ACC112 (cell line): Measurements from ENCODE around the gene TLX1.

Experiments
- H2AFZ ChIP-seq: fragments of 200-600 bp; sonication (generic); one replicate; pipeline ENCODE4 v1.6.0; 2017; ENCODE audit warnings: antibody characterized with exemption, low read length; ENCODE audit not compliant: unreplicated experiment
- H3K27ac ChIP-seq: fragments of 200-600 bp; sonication (generic); 2 replicates; pipeline ENCODE4 v1.5.1; 2014; ENCODE audit warnings: low read depth, mild to moderate bottlenecking, antibody characterized with exemption, low read length, moderate library complexity
- H3K27me3 ChIP-seq: fragments of 200-600 bp; sonication (generic); 2 replicates; pipeline ENCODE4 v1.6.1; 2014; ENCODE audit warnings: mild to moderate bottlenecking, antibody characterized with exemption, low read length, moderate library complexity, mixed read lengths; ENCODE audit not compliant: insufficient read depth
- H3K36me3 ChIP-seq: fragments of 200-600 bp; sonication (generic); 2 replicates; pipeline ENCODE4 v1.6.1; 2016; ENCODE audit warnings: mild to moderate bottlenecking, antibody characterized with exemption, low read length, moderate library complexity, mixed read lengths; ENCODE audit not compliant: insufficient read depth
- H3K4me1 ChIP-seq: fragments of 200-600 bp; sonication (generic); one replicate; pipeline ENCODE4 v1.6.1; 2016; ENCODE audit warnings: low read length, mixed read lengths; ENCODE audit not compliant: insufficient read depth, unreplicated experiment, control insufficient read depth
- H3K4me3 ChIP-seq: fragments of 200-600 bp; sonication (generic); 2 replicates; pipeline ENCODE4 v1.5.1; 2014; ENCODE audit warnings: mild to moderate bottlenecking, low read depth, low read length
- H3K79me2 ChIP-seq: fragments of 200-600 bp; sonication (generic); one replicate; pipeline ENCODE4 v1.6.0; 2016; ENCODE audit warnings: low read length; ENCODE audit not compliant: control insufficient read depth, unreplicated experiment, insufficient read depth

The TLX1 gene

DNA sequence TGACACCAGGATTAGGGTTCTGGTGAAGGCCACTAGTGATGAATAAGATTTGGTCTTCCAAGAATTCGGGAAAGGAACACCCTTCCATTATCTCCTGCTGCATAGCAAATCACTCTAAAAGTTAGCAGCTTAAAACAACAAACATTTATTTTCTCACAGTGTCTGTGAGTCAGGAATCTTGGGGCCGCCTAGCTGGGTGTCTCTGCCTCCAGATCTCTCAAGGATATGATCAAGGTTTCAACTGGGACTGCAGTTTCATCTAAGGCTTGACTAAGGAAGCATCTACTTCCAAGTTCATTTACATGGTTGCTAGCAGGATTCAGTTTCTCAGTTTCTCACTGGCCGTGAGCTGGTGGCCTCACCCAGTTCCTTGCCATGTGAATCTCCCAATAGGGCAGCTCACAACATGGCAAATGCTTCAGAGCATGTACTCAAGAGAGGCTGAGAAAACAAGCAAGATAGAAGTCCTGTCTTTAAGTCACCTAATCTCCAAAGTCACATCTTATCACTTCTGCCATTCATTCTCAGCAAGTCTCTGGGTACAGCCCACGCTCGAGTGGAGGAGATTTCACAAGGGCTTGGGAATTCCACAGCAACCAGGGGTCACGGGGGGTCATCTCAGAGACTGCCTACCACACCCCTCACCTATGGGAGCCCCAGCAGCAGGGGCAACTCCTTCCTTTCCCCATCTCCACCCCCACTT is 26.8 kb downstream of the TLX1 start:
- Histone ChIP-seq H3K36me3 (no peaks in the 10 kb centered on the region), H3K4me1 (peaks cover 8% of the 10 kb centered on the region), H3K4me3 (no peak overlapping the region), H3K27me3 (peaks cover 51% of the 10 kb centered on the region), H2AFZ (no peak overlapping the region), H3K79me2 (no peaks in the 10 kb centered on the region), H3K27ac (no peak overlapping the region)

- no peak overlapping the region for H3K27ac ChIP-seq
Measured at GRCh38 chr10:101158459-101159058, 27.5 kb downstream of the TLX1 start.

GRCh38 chr10:101161494-101162299 is 30.6 kb downstream of the TLX1 start:
- peak overlapping the region; percentile 50 for H2AFZ ChIP-seq
- no peak overlapping the region for H3K27ac ChIP-seq
- H3K79me2 ChIP-seq: no peaks in the 10 kb centered on the region
- H3K4me1 ChIP-seq: peaks cover 8% of the 10 kb centered on the region
- H3K4me3 ChIP-seq: peak overlapping the region; percentile 72
- peaks cover 60% of the 10 kb centered on the region for H3K27me3 ChIP-seq
- no peaks in the 10 kb centered on the region for H3K36me3 ChIP-seq

More at GRCh38 chr10:101158459-101159058, 27.5 kb downstream of the TLX1 start:
- H3K27me3 ChIP-seq: peaks cover 54% of the 10 kb centered on the region
- H3K4me1 ChIP-seq: peaks cover 8% of the 10 kb centered on the region
- no peak overlapping the region for H2AFZ ChIP-seq
- no peaks in the 10 kb centered on the region for H3K79me2 ChIP-seq
- no peaks in the 10 kb centered on the region for H3K36me3 ChIP-seq
- H3K4me3 ChIP-seq: no peak overlapping the region

- H2AFZ ChIP-seq: no peak overlapping the region
- no peak overlapping the region for H3K4me3 ChIP-seq
- no peak overlapping the region for H3K27ac ChIP-seq
- no peaks in the 10 kb centered on the region for H3K79me2 ChIP-seq
- H3K27me3 ChIP-seq: peaks cover 61% of the 10 kb centered on the region
- H3K36me3 ChIP-seq: no peaks in the 10 kb centered on the region
- H3K4me1 ChIP-seq: peaks cover 6% of the 10 kb centered on the region
Measured at GRCh38 chr10:101162677-101163076, 31.6 kb downstream of the TLX1 start.

DNA sequence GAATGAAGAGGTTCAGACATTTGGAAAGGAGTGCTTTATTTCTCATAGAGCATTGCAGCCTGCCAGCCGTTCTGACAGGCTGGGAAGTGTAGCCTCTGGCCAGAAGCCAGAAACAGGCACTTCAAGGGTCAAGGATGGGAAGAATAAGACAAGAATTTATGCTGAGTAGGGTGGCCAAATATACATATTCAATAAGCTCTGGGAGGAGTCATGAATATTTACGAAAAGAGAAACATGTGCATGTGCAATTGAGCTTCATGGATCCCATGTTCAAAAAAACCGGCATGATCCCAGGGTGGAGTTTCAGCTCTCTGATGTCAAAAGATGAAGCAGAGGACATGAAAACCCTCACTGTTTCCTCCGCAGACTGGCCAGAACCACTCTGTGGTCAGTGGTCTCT is 32.9 kb downstream of the TLX1 start:
- Histone ChIP-seq H3K27ac (no peak overlapping the region), H3K79me2 (no peaks in the 10 kb centered on the region), H3K27me3 (peaks cover 64% of the 10 kb centered on the region), H3K36me3 (no peaks in the 10 kb centered on the region), H3K4me1 (no peaks in the 10 kb centered on the region), H3K4me3 (no peak overlapping the region), H2AFZ (no peak overlapping the region)

DNA sequence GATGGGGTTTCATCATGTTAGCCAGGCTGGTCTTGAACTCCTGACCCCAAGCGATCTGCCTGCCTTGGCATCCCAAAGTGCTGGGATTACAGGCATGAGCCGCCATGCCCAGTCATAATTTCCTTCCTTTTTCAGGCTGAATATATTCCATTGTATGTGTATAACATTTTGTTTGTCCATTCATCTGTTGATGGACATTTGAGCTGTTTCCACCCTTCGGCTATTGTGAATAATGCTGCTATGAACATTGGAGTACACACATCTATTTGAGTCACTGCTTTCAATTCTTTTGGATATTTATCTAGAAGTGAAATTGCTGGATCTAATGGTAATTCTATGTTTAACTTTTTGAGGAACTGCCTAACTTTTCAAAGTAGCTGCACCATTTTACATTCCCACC is 34.6 kb downstream of the TLX1 start:
- H3K27me3 ChIP-seq: peaks cover 69% of the 10 kb centered on the region
- no peak overlapping the region for H3K4me3 ChIP-seq
- no peaks in the 10 kb centered on the region for H3K79me2 ChIP-seq
- no peaks in the 10 kb centered on the region for H3K36me3 ChIP-seq
- H3K4me1 ChIP-seq: no peaks in the 10 kb centered on the region
- no peak overlapping the region for H3K27ac ChIP-seq
- H2AFZ ChIP-seq: no peak overlapping the region

- Histone ChIP-seq H3K4me1 (no peaks in the 10 kb centered on the region), H3K27me3 (peaks cover 74% of the 10 kb centered on the region), H2AFZ (no peak overlapping the region), H3K79me2 (no peaks in the 10 kb centered on the region), H3K27ac (no peak overlapping the region), H3K36me3 (no peaks in the 10 kb centered on the region), H3K4me3 (no peak overlapping the region)
Measured at GRCh38 chr10:101166430-101166829, 35.3 kb downstream of the TLX1 start.

DNA sequence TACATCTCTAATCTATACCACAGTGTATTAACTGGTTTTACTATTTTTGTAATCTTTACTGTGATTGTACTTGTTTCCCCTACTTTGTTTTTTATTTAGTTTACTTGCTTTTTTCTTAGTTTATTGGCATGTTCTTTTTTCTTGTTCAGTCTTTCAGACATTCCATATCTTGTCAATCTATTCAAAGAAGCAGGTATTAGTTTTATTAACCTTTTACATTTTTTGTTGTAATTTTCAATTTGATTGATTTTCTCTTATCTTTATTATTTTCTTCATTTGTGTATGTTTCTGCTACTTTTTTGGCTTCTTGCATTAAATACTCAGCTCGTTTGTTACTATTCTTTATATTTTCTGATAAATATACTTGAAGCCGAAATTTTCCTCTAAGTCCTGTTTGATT is 41.6 kb downstream of the TLX1 start:
- H3K4me1 ChIP-seq: no peaks in the 10 kb centered on the region
- no peak overlapping the region for H3K4me3 ChIP-seq
- no peak overlapping the region for H2AFZ ChIP-seq
- H3K27me3 ChIP-seq: peaks cover 36% of the 10 kb centered on the region
- no peak overlapping the region for H3K27ac ChIP-seq
- H3K79me2 ChIP-seq: no peaks in the 10 kb centered on the region
- no peaks in the 10 kb centered on the region for H3K36me3 ChIP-seq

DNA sequence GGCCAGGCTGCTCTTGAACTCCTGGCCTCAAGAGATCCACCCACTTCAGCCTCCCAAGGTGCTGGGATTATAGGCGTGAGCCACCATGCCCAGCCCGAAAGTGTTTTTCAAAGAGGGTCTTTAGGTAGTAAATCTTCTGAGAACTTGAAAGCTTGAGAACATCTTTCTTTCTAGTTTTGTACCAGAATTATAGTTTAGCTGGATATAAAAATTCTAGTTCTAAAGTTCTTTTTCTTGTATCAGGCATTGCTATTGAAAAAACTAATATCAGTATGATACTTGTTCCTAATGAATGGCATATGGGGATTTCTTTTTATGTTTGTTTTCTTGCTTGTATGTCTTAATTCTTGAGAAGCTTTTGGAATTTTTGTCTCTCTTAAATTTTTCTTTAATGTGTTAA is 43.2 kb downstream of the TLX1 start:
- Histone ChIP-seq H3K27me3 (peaks cover 30% of the 10 kb centered on the region), H3K4me3 (no peak overlapping the region), H3K27ac (no peak overlapping the region), H3K4me1 (no peaks in the 10 kb centered on the region), H3K36me3 (no peaks in the 10 kb centered on the region), H3K79me2 (no peaks in the 10 kb centered on the region), H2AFZ (no peak overlapping the region)

DNA sequence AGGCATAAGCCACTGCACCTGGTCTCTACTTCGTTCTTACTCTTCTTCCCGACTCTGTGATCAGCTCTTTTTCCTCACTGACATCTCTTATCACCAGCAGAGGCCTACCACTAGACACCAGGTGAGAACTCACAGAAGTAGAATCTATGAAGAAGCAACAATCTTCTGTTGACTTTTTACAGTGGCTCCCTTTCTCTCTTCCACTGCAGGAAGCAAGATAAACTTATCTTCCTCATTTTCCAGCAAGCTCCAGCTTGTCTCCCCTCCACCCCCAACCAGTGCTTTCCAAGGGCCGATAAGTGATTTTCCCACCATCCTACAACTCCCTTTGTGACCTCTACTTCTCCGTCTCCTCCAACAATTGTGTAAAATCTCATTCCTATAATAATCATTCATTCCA is 45.5 kb downstream of the TLX1 start:
- Histone ChIP-seq H2AFZ (no peak overlapping the region), H3K79me2 (no peaks in the 10 kb centered on the region), H3K27ac (no peak overlapping the region), H3K36me3 (no peaks in the 10 kb centered on the region), H3K27me3 (peaks cover 39% of the 10 kb centered on the region), H3K4me3 (no peak overlapping the region), H3K4me1 (no peaks in the 10 kb centered on the region)
